CMK (cell line): ENCODE data around the gene ZNF653.

ENCODE experiments used
- DNase-seq: peaks from one replicate; pipeline ENCODE4 v3.0.0-alpha.2; 2010; ENCODE audit warnings: low read depth

Gene ZNF653

GRCh38 chr19:11505504-11506100 lies at the start of gene ZNF653:
TSS of gene ZNF653 (minus strand) at chr19:11505839. CDS start at chr19:11505786, 53 bp downstream.
- DNase-seq: peak; percentile 77

- no peak for DNase-seq
These were observed 49.6 kb upstream of the ZNF653 start for GRCh38 chr19:11555246-11555645.

GRCh38 chr19:11554160-11554559 lies 48.5 kb upstream of the ZNF653 start:
- no peak for DNase-seq

GRCh38 chr19:11552666-11553372 lies 47.2 kb upstream of the ZNF653 start:
- no peak for DNase-seq

DNA sequence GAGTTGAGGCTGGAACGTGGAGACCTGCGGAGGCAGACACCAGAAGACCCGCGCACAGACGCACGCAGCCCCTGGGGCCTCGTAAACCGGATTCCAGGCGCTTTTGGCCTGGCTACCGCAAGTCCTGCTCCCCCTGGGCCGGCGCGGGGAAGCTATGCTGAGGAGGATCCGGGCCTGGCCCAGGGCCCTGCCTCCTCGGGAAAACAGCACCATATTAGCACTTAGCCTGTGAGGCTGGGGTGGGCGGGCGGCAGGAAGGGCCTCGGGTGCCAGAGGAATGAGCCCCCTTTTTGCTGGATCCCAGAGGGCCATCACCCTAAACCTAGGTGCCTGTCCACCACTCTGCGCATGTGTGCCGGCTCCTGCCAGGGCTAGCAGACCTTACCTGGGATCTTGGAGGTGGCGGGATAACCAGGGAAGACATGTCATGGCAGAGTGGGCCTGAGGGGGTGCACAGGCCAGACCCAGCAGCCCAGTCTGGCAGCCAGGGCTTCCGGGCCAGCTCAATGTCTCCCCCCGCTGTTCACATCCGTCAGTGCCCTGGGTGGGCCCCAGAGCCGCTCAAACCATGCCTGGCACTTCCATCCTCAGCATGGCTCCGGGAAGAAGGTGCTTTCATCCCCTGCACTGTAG lies 46.1 kb upstream of the ZNF653 start:
- DNase-seq: no peak

DNA sequence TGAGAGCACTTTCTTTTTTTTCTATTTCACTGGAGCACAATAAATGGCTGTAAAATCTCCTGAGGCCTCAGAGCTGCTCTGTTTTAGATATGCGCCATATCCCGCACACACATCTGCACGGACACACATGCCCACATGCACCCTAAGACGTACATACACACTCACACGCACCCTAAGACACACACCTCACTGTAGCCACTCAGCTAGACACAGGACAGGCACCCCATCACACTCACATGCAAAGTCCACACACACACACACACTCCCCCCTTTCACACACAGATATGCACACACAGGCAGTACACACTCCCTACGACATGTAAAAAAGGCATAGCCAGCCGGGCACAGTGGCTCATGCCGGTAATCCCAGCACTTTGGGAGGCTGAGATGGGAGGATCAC lies 44.6 kb upstream of the ZNF653 start:
- no peak for DNase-seq

GRCh38 chr19:11549386-11549953 lies 43.8 kb upstream of the ZNF653 start:
- no peak for DNase-seq

DNA sequence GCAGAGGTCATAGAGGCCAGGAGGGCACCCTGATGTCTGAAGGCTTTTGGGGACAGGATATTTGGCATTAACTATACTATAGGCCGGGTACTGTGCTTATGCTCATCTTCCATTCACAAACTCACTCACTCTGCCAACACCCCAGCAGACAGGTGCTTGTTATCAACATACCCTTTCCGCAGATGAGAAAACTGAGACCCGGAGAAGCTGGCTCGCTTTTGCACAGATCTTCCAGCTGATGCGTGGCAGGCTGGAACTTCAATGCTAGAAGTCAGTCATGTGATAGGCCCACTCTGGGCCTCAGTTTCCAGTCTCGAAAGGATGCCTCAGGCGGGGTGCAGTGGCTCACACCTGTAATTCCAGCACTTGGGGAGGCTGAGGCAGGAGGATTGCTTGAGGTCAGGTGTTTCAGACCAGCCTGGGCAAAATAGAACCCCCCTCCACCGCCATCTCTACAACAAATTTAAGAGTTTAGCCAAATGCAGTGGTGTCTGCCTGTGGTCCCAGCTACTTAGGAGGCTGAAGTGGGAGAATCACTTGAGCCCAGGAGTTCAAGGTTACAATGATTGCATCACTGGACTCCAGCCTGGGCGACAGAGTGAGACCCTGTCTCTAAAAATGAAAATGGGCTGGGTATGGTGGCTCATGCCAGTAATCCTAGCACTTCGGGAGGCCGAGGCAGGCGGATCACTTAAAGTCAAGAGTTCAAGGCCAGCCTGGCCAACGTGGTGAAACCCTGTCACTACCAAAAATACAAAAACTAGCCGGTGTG lies 42.5 kb upstream of the ZNF653 start:
- DNase-seq: no peak

GRCh38 chr19:11541238-11541637 lies 35.6 kb upstream of the ZNF653 start:
- DNase-seq: no peak

GRCh38 chr19:11540645-11541044 lies 35.0 kb upstream of the ZNF653 start:
- DNase-seq: no peak

- DNase-seq: no peak
These were observed 34.1 kb upstream of the ZNF653 start for GRCh38 chr19:11539495-11540365.

- DNase-seq: no peak
These were observed 32.8 kb upstream of the ZNF653 start, which contains the start of gene CNN1 for GRCh38 chr19:11538232-11539036. TSS of gene CNN1 (plus strand) at chr19:11538851. CDS start at chr19:11538928, 77 bp downstream.

DNA sequence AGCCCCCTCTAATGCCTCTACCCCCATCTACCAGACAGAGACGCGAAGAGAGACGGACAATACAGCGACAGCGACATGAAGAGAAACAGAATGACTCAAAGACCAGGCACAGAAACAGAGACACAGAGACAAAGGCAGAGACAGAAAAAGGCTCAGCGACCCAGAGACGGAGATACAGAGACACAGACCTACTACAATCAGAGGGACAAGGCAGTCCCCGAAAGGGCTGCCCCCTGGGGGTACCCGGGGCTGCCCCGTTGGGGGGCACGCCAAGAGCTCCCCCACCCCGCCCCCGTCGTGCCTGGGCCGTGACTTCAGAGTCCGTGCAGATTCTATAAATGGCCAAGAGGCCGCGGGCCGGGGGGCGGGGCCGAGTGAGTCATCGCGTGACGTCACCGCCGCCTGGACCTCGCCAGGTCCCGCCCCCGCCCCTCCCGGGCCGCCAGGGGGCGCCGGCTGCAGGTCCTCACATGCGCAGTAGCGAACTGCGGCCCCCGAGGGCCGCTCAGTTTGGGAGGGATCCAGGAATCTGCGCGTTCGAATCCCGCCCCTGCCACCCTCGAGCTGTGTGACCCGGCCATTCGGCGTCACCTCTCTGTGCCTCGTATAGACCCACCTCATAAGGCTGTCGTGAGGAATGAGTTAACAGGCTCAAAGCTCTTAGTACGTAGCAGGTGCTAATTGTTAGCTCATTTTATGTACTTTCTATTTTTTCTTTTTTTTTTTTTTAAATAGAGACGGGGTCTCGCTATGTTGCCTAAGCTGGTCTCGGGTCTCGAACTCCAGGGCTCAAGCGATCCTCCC lies 30.4 kb upstream of the ZNF653 start:
- peak; percentile 69 for DNase-seq

- DNase-seq: no peak
These were observed 29.3 kb upstream of the ZNF653 start for GRCh38 chr19:11534948-11535347.

GRCh38 chr19:11534538-11534937 lies 28.9 kb upstream of the ZNF653 start:
- DNase-seq: no peak

DNA sequence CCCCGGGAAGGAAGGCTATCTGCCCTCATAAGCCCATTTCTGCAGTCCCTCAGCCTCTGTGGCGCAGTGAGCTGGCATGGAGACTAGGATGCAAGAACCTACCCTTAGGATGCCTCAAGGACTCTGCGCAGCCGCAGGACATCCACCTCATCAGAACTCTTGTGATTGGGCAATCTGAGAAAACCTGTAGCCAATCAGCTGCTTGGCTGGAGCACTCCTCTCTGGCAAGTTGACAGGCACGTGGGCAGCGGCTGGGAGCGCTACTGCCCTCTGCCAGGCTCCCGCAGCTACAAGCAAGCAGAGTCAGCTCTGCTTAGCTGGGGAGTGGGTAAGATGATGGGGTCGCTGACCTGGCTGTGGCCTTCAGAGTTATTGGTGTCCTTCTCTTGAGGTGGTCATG lies 24.8 kb upstream of the ZNF653 start:
- peak; percentile 86 for DNase-seq

DNA sequence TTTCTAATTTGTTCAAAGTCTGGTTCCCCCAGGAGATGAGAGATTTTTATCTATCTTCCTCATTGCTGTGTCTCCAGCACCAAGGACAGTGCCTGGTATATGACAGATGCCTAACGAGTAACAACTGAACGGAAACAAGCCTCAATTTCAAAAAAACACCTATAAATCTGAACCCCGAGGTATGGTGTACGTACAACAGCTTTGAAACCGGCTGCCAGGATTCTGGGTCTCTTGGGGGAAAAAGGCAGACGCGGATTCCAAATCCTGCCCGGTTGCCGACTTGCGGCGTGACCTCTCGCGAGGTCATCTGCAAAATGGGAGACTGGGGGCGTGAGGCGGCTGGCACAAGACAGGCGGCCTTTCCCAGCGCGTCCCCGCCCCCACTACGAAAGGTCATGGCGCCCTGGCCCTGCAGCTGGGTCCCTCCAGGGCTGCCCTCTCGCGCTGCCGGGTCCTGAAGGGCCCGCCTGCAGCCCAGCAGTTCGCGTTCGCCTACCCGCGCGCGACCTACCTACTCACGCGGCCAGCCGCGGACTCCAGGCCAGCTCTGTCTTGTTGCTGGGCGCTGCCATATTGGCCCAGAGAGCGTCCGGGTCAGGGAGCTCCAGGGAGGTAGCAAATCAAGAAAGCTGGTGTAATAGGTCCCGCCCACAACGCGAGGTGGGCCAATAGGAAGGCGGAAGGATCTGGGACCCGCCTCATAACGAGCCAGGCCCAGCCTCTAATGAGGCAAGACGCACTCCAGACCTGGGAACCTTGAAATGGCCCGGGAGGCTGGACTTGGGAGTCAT lies 23.1 kb upstream of the ZNF653 start, which contains the start of gene ECSIT:
Gene ECSIT (minus strand): TSS at position 584 of the 791 bp plus-strand sequence. CDS start 9,964 bp downstream, outside the sequence.
- peak; percentile 95 for DNase-seq

DNA sequence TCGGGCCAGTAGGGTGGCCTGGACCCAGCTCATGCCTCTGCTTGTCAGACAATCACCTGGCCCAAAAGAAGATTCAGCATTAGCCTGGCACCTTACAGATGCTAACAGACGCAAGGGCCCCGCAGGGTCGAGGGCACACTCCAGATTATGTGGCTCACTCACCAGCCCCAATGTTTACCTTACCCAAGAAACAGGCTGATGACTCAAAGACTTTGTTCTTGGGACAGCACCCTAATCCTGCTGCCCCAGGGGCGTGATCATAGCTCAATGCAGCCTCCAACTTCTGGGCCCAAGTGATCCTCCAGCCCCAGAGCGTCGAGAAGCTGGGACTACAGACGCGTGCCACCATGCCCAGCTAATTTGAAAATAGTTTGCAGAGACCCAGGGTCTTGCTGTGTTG lies 13.5 kb upstream of the ZNF653 start:
- no peak for DNase-seq
